MM.1S (cell line): ENCODE results near the gene ENO3.
"Not testable (repeated sequence)": the region's sequence is repeated elsewhere in the genome, so short reads cannot be mapped to it uniquely, and the experiment has no call there.

Experiments used
- DNase-seq: peaks from one replicate; pipeline ENCODE4 v3.0.0-alpha.2; 2015
- H2AFZ ChIP-seq: fragments of 300-600 bp; sonication (generic); 2 replicates; pipeline ENCODE4 v1.6.0; 2016; ENCODE audit warnings: antibody characterized with exemption, low read length
- H3F3A ChIP-seq: fragments of 300-600 bp; sonication (generic); 2 replicates; pipeline ENCODE4 v1.6.1; 2016; ENCODE audit warnings: mild to moderate bottlenecking, antibody characterized with exemption, low read length, moderate library complexity, mixed read lengths; ENCODE audit not compliant: insufficient read depth
- H3K27ac ChIP-seq: fragments of 300-600 bp; sonication (generic); 2 replicates; pipeline ENCODE4 v1.5.1; 2016; ENCODE audit warnings: mild to moderate bottlenecking, low read length
- H3K27me3 ChIP-seq: fragments of 300-600 bp; sonication (generic); replicated peaks from 2 replicates; pipeline ENCODE4 v1.6.0; 2016; ENCODE audit warnings: low read length; ENCODE audit not compliant: insufficient read depth
- H3K36me3 ChIP-seq: fragments of 300-600 bp; sonication (generic); replicated peaks from 2 replicates; pipeline ENCODE4 v1.6.1; 2016; ENCODE audit warnings: mild to moderate bottlenecking, low read length, mixed read lengths; ENCODE audit not compliant: insufficient read depth
- H3K4me1 ChIP-seq: fragments of 300-600 bp; sonication (generic); 2 replicates; pipeline ENCODE4 v1.6.1; 2016; ENCODE audit warnings: low read length, mixed read lengths
- H3K4me2 ChIP-seq: fragments of 300-600 bp; sonication (generic); 2 replicates; pipeline ENCODE4 v1.6.0; 2016; ENCODE audit warnings: low read depth, low read length
- H3K4me3 ChIP-seq: fragments of 300-600 bp; sonication (generic); 2 replicates; pipeline ENCODE4 v1.5.1; 2016; ENCODE audit warnings: low read length, mixed read lengths
- H3K79me2 ChIP-seq: fragments of 300-600 bp; sonication (generic); 2 replicates; pipeline ENCODE4 v1.6.1; 2016; ENCODE audit warnings: mixed run types, low read length, mixed read lengths
- H3K9ac ChIP-seq: fragments of 300-600 bp; sonication (generic); 2 replicates; pipeline ENCODE4 v1.6.1; 2016; ENCODE audit warnings: low read length, mixed read lengths
- H3K9me2 ChIP-seq: fragments of 300-600 bp; sonication (generic); replicated peaks from 2 replicates; pipeline ENCODE4 v1.6.1; 2016; ENCODE audit warnings: mild to moderate bottlenecking, low read length, mixed read lengths; ENCODE audit not compliant: insufficient read depth
- H3K9me3 ChIP-seq: fragments of 300-600 bp; sonication (generic); replicated peaks from 2 replicates; pipeline ENCODE4 v1.6.1; 2016; ENCODE audit warnings: mild to moderate bottlenecking, low read length, mixed read lengths; ENCODE audit not compliant: insufficient read depth
- H4K20me1 ChIP-seq: fragments of 300-600 bp; sonication (generic); 2 replicates; pipeline ENCODE4 v1.6.1; 2016; ENCODE audit warnings: mild to moderate bottlenecking, low read length, moderate library complexity, mixed read lengths; ENCODE audit not compliant: insufficient read depth
- EZH2 ChIP-seq: fragments of 300-600 bp; sonication (generic); optimal IDR thresholded peaks from 2 replicates; pipeline ENCODE3; 2017; ENCODE audit warnings: low read depth, mild to moderate bottlenecking, antibody characterized with exemption, low read length, mixed read lengths
- EZH2phosphoT487 ChIP-seq: fragments of 300-600 bp; sonication (generic); IDR thresholded peaks from 2 replicates; pipeline ENCODE4 v1.6.1; 2018; ENCODE audit warnings: antibody characterized with exemption, low read length
- TF ChIP-seq, protein P1 (sequence below): fragments of 300-600 bp; sonication (generic); IDR thresholded peaks from 2 replicates; pipeline ENCODE4 v1.5.1; 2016; ENCODE audit warnings: antibody characterized with exemption, low read length, mixed read lengths

The ENO3 gene

DNA sequence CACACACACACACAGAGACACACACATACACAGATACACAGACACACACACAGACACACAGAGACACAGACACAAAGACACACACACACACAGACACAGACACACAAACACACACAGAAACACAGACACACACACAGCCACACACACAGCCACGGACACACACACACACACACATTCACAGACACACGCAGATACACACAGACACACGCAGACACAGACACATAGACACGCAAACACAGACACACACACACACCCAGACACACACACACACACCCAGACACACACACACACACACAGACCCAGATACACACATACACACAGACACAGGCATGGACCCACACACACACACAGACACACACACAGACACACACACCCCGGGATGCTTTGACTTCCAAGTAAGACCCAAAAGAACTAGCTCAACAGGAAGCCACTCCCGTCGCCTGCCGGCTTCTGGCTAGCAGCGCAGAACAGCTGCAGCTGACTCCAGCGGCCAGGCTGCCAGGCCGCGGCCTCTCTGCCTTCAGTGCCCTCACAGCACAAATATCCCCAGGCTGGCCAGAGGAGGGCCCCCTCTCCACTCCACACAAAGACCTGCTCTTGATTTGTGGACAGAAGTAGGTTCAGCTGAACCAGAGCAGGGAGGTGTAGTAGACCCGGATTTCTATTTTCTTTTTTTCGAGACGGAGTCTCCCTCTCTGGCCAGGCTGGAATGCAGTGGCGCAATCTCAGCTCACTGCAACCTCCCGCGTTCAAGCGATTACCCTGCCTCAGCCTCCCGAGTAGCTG is 42.0 kb upstream of the ENO3 start:
- Histone ChIP-seq H4K20me1 (no peaks in the 10 kb centered on the region), H3K4me3 (no peak overlapping the region), H3K4me2 (0 out of 2 replicates have a peak overlapping the region, but pooled peaks have one; percentile 13), H3K36me3 (no peaks in the 10 kb centered on the region), H3K27ac (no peak overlapping the region), H3K79me2 (no peaks in the 10 kb centered on the region), H3K27me3 (no peaks in the 10 kb centered on the region), H3F3A (no peaks in the 10 kb centered on the region), H3K9ac (no peak overlapping the region), H3K9me3 (no peaks in the 10 kb centered on the region), H3K4me1 (no peaks in the 10 kb centered on the region), H2AFZ (peak overlapping the region; percentile 61), H3K9me2 (no peaks in the 10 kb centered on the region)
- DNase-seq, result peak; percentile 84
- TF ChIP-seq EZH2, result no peak
- TF ChIP-seq, protein P1, sequence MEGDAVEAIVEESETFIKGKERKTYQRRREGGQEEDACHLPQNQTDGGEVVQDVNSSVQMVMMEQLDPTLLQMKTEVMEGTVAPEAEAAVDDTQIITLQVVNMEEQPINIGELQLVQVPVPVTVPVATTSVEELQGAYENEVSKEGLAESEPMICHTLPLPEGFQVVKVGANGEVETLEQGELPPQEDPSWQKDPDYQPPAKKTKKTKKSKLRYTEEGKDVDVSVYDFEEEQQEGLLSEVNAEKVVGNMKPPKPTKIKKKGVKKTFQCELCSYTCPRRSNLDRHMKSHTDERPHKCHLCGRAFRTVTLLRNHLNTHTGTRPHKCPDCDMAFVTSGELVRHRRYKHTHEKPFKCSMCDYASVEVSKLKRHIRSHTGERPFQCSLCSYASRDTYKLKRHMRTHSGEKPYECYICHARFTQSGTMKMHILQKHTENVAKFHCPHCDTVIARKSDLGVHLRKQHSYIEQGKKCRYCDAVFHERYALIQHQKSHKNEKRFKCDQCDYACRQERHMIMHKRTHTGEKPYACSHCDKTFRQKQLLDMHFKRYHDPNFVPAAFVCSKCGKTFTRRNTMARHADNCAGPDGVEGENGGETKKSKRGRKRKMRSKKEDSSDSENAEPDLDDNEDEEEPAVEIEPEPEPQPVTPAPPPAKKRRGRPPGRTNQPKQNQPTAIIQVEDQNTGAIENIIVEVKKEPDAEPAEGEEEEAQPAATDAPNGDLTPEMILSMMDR, result peak; percentile 74

- no peak for DNase-seq
- Histone ChIP-seq H3K4me2 (no peak overlapping the region), H3K79me2 (no peaks in the 10 kb centered on the region), H4K20me1 (no peaks in the 10 kb centered on the region), H3K9me2 (no peaks in the 10 kb centered on the region), H3K27ac (no peak overlapping the region), H3K4me1 (no peaks in the 10 kb centered on the region), H3K9me3 (no peaks in the 10 kb centered on the region), H3K27me3 (no peaks in the 10 kb centered on the region), H3K36me3 (no peaks in the 10 kb centered on the region), H3K9ac (no peak overlapping the region), H3K4me3 (no peak overlapping the region), H3F3A (no peaks in the 10 kb centered on the region), H2AFZ (no peak overlapping the region)
- TF ChIP-seq EZH2phosphoT487, result no peak
- TF ChIP-seq, protein P1, result no peak
- no peak for TF ChIP-seq EZH2
Observed at GRCh38 chr17:4913994-4914393, 36.9 kb upstream of the ENO3 start.

GRCh38 chr17:4914551-4914950 is 36.4 kb upstream of the ENO3 start:
- not testable (repeated sequence) for H2AFZ ChIP-seq, H3K36me3 ChIP-seq, H3K4me1 ChIP-seq, H4K20me1 ChIP-seq, H3K9ac ChIP-seq, H3K9me3 ChIP-seq, H3K4me2 ChIP-seq, H3F3A ChIP-seq, H3K79me2 ChIP-seq, DNase-seq, H3K9me2 ChIP-seq, H3K4me3 ChIP-seq, H3K27ac ChIP-seq, H3K27me3 ChIP-seq

DNA sequence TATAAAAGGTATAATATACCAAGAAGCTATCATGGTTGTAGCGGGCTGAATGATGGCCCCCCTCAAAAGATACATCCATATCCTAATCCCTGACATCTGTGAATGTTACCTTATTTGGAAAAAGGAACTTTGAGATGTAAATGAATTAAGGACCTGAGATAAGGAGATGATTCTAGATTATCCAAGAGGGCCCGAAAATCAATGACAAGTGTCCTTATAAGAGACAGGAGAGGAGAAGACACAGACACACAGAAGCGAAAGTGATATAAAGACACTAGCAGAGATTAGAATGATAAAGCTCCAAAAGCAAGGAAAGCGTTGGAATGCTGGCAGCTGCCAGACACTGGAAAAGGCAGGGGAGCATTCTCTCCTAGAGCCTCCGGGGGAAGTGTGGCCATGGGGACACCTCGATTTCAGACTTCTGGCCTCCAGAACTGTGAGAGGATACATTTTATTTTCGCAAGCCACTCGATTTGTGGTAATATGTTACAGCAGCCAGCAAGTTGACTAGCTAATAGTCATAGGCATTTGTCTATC is 31.3 kb upstream of the ENO3 start:
- no peaks in the 10 kb centered on the region for H3K79me2 ChIP-seq
- no peaks in the 10 kb centered on the region for H3K36me3 ChIP-seq
- H3K9me3 ChIP-seq, result no peaks in the 10 kb centered on the region
- H4K20me1 ChIP-seq, result no peaks in the 10 kb centered on the region
- H3F3A ChIP-seq, result no peaks in the 10 kb centered on the region
- no peaks in the 10 kb centered on the region for H3K27me3 ChIP-seq
- no peak for DNase-seq
- no peaks in the 10 kb centered on the region for H3K4me1 ChIP-seq
- TF ChIP-seq, protein P1, result no peak
- TF ChIP-seq EZH2, result no peak
- no peak for TF ChIP-seq EZH2phosphoT487
- no peak overlapping the region for H3K4me2 ChIP-seq
- no peak overlapping the region for H3K9ac ChIP-seq
- no peaks in the 10 kb centered on the region for H3K9me2 ChIP-seq
- H3K4me3 ChIP-seq, result no peak overlapping the region
- no peak overlapping the region for H2AFZ ChIP-seq
- H3K27ac ChIP-seq, result no peak overlapping the region
